ENCODE results near the gene MRAS.

MRAS gene

GRCh38 chr3:138443091-138443490 lies 94.7 kb downstream of the MRAS start:
- Histone ChIP-seq H3K27me3 (ENCODE audit: control insufficient read depth, low read length) (no peaks in the 10 kb centered on the region; the same call in 1 of the 2 replicates), H3K4me3 (ENCODE audit: low read length) (no peak overlapping the region), H3K4me2 (ENCODE audit: low read length) (no peak overlapping the region), H4K20me1 (ENCODE audit: control insufficient read depth, insufficient read depth, low read depth, low read length) (no peaks in the 10 kb centered on the region), H3K27ac (ENCODE audit: low read depth, low read length) (no peak overlapping the region), H3K79me2 (ENCODE audit: control insufficient read depth, low read length) (no peaks in the 10 kb centered on the region), H3F3A (ENCODE audit: control insufficient read depth, insufficient read depth) (no peaks in the 10 kb centered on the region), H3K36me3 (ENCODE audit: control insufficient read depth, low read length) (no peaks in the 10 kb centered on the region), H3K9me2 (replicated peaks; ENCODE audit: control insufficient read depth, low read length) (no peaks in the 10 kb centered on the region), H3K4me1 (ENCODE audit: control insufficient read depth, low read length) (no peaks in the 10 kb centered on the region), H3K9me3 (ENCODE audit: control insufficient read depth, insufficient read depth, low read length) (no peaks in the 10 kb centered on the region)
- TF ChIP-seq, protein P1, sequence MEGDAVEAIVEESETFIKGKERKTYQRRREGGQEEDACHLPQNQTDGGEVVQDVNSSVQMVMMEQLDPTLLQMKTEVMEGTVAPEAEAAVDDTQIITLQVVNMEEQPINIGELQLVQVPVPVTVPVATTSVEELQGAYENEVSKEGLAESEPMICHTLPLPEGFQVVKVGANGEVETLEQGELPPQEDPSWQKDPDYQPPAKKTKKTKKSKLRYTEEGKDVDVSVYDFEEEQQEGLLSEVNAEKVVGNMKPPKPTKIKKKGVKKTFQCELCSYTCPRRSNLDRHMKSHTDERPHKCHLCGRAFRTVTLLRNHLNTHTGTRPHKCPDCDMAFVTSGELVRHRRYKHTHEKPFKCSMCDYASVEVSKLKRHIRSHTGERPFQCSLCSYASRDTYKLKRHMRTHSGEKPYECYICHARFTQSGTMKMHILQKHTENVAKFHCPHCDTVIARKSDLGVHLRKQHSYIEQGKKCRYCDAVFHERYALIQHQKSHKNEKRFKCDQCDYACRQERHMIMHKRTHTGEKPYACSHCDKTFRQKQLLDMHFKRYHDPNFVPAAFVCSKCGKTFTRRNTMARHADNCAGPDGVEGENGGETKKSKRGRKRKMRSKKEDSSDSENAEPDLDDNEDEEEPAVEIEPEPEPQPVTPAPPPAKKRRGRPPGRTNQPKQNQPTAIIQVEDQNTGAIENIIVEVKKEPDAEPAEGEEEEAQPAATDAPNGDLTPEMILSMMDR (IDR thresholded peaks at IDR 0.05; ENCODE audit: low read depth, low read length, poor library complexity, severe bottlenecking): no peak
- TF ChIP-seq EZH2phosphoT487 (IDR thresholded peaks at IDR 0.05; ENCODE audit: borderline replicate concordance, low read length): no peak

DNA sequence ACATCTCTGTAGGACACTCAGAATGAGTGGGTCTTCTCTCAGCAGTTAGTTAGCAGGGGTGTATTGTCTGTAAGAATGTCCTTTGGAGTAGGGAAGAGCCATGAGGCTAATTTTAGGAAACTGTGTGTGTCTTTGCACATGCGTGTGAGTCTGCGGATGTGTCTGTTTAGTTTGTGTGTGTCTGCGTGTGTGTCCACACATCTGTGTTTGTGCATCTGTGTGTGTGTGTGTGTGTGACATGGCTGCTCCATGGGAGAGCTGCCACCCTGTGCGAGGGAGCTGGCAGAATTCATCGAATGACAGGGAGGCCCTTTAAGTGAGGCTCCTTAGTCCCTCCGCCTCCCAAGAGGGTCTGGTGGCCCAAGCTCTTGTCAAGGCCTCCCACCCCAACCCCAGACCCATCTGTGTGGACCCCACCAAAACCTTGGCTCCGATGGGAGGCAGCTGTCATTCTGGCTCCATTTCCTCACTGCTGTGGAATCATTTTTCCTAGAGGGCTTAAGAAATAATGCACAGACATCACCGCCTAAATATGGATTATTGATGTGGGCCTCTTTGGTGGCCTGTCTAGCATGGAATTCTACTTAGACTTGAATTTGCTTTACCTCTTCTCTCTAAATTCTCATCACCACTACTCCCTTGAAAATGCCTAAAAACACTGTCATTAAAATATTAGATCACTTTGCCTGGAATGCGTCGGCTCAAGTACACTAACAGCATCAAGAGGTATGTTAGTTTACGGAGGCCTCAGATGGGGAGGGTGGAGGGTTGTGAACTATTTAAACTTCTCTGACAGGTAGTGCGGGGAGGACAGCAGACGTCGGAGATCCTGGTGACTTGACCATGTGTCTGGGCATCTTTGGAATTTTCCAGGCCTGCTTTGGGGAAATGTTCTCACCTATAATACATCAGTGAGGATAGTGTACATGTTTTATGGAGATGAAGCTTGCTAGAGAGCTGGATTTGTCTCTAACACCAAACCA lies 95.4 kb downstream of the MRAS start:
- no peaks in the 10 kb centered on the region for H3K9me2 ChIP-seq (replicated peaks; ENCODE audit: control insufficient read depth, low read length)
- H3K27me3 ChIP-seq (ENCODE audit: control insufficient read depth, low read length): no peaks in the 10 kb centered on the region; the same call in 1 of the 2 replicates
- H4K20me1 ChIP-seq (ENCODE audit: control insufficient read depth, insufficient read depth, low read depth, low read length): no peaks in the 10 kb centered on the region
- no peaks in the 10 kb centered on the region for H3K4me1 ChIP-seq (ENCODE audit: control insufficient read depth, low read length)
- H3K4me2 ChIP-seq (ENCODE audit: low read length): no peak overlapping the region
- H3K79me2 ChIP-seq (ENCODE audit: control insufficient read depth, low read length): no peaks in the 10 kb centered on the region
- H3K36me3 ChIP-seq (ENCODE audit: control insufficient read depth, low read length): no peaks in the 10 kb centered on the region
- H3K9me3 ChIP-seq (ENCODE audit: control insufficient read depth, insufficient read depth, low read length): no peaks in the 10 kb centered on the region
- no peak overlapping the region for H3K27ac ChIP-seq (ENCODE audit: low read depth, low read length)
- TF ChIP-seq, protein P1 (IDR thresholded peaks at IDR 0.05; ENCODE audit: low read depth, low read length, poor library complexity, severe bottlenecking): no peak
- no peak for TF ChIP-seq EZH2phosphoT487 (IDR thresholded peaks at IDR 0.05; ENCODE audit: borderline replicate concordance, low read length)
- H3K4me3 ChIP-seq (ENCODE audit: low read length): no peak overlapping the region
- H3F3A ChIP-seq (ENCODE audit: control insufficient read depth, insufficient read depth): no peaks in the 10 kb centered on the region

DNA sequence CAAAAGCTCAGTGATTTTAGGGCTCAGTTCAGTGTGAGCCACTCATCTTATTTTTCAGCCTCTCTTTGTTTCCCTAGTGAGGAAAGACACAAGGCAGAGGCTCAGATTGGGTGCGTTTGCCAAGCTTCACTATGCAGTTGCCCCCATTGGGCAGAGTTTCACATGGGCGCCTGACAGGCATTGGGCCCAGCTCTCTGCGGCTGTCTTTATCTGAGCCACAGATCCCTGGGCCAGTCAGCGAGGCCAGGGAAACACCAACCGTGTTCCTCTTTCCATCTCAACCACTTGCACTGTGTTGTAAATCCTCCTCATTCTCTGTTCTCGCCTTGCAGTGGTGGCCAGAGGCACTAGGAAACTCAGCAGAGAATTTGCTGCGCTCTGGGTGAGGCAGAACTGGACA lies 96.9 kb downstream of the MRAS start:
- H4K20me1 ChIP-seq (ENCODE audit: control insufficient read depth, insufficient read depth, low read depth, low read length): no peaks in the 10 kb centered on the region
- H3K79me2 ChIP-seq (ENCODE audit: control insufficient read depth, low read length): no peaks in the 10 kb centered on the region
- no peaks in the 10 kb centered on the region for H3K36me3 ChIP-seq (ENCODE audit: control insufficient read depth, low read length)
- no peaks in the 10 kb centered on the region for H3K9me2 ChIP-seq (replicated peaks; ENCODE audit: control insufficient read depth, low read length)
- no peaks in the 10 kb centered on the region for H3K9me3 ChIP-seq (ENCODE audit: control insufficient read depth, insufficient read depth, low read length)
- no peak overlapping the region for H3K27ac ChIP-seq (ENCODE audit: low read depth, low read length)
- no peaks in the 10 kb centered on the region for H3K4me1 ChIP-seq (ENCODE audit: control insufficient read depth, low read length)
- H3K27me3 ChIP-seq (ENCODE audit: control insufficient read depth, low read length): no peaks in the 10 kb centered on the region; the same call in 1 of the 2 replicates
- H3K4me3 ChIP-seq (ENCODE audit: low read length): no peak overlapping the region
- H3F3A ChIP-seq (ENCODE audit: control insufficient read depth, insufficient read depth): no peaks in the 10 kb centered on the region
- H3K4me2 ChIP-seq (ENCODE audit: low read length): no peak overlapping the region
- no peak for TF ChIP-seq EZH2phosphoT487 (IDR thresholded peaks at IDR 0.05; ENCODE audit: borderline replicate concordance, low read length)
- TF ChIP-seq, protein P1 (IDR thresholded peaks at IDR 0.05; ENCODE audit: low read depth, low read length, poor library complexity, severe bottlenecking): no peak
